Caco-2 (cell line): Measurements from ENCODE around the gene GORAB. TPM values are rescaled to one million over a fixed set of nuclear protein-coding genes. Genes with fewer than 3 reads are reported as not detected.

Source experiments
- Bru-seq: library from RNA; stranded (reverse); fragments of 400-500 nt; gene quantifications from one replicate; lab custom pipeline; 2021; lab: Mats Ljungman, UMichigan
- BruChase-seq, 2 experiments: library from RNA; stranded (reverse); fragments of 400-500 nt; gene quantifications; one replicate each; lab custom pipeline; 2021; lab: Mats Ljungman, UMichigan
- BruUV-seq: library from RNA; stranded (reverse); fragments of 400-500 nt; replicated peaks from 2 replicates; lab custom pipeline; 2021; lab: Mats Ljungman, UMichigan
- CTCF ChIA-PET: fragments of 300-600 bp; sonication (Branson Sonifier 250); formaldehyde crosslinking; loops from one replicate; lab custom pipeline; 2022; ENCODE audit warnings: antibody characterized with exemption; lab: Charles Lee
- POLR2A ChIA-PET: fragments of 300-600 bp; sonication (Branson Sonifier 250); formaldehyde crosslinking; loops from one replicate; lab custom pipeline; 2022; ENCODE audit warnings: antibody characterized with exemption; lab: Charles Lee
- DNase-seq, 2 experiments: peaks; one replicate each; pipeline versions ENCODE4 v3.0.0 to v3.0.0-alpha.2; 2020 to 2022
- H3K27me3 ChIP-seq: replicated peaks from 2 replicates; pipeline ENCODE4 v1.6.0; 2011; ENCODE audit warnings: low read length; ENCODE audit not compliant: control insufficient read depth, insufficient read depth
- H3K36me3 ChIP-seq: 2 replicates; pipeline ENCODE4 v1.5.1; 2011; ENCODE audit warnings: low read length; ENCODE audit not compliant: control insufficient read depth, insufficient read depth
- H3K4me1 ChIP-seq: fragments of 250-450 bp; sonication (Bioruptor Pico); 2 replicates; pipeline ENCODE4 v1.5.1; 2020; ENCODE audit warnings: mild to moderate bottlenecking
- H3K4me3 ChIP-seq: 2 replicates; pipeline ENCODE4 v1.5.1; 2011; ENCODE audit warnings: low read depth, mild to moderate bottlenecking, control low read depth, low read length
- H3K9me3 ChIP-seq: fragments of 250-450 bp; sonication (Bioruptor Pico); 2 replicates; pipeline ENCODE4 v1.5.1; 2020; ENCODE audit warnings: mild to moderate bottlenecking, moderate library complexity
- H3K27ac Mint-ChIP-seq: one replicate; pipeline ENCODE4 v1.8.0; 2022; ENCODE audit warnings: mixed read lengths; ENCODE audit not compliant: unreplicated experiment
- H3K27me3 Mint-ChIP-seq: one replicate; pipeline ENCODE4 v1.8.0; 2022; ENCODE audit warnings: mixed read lengths; ENCODE audit not compliant: insufficient read depth, unreplicated experiment
- H3K36me3 Mint-ChIP-seq: one replicate; pipeline ENCODE4 v1.8.0; 2022; ENCODE audit warnings: mild to moderate bottlenecking, mixed read lengths; ENCODE audit not compliant: insufficient read depth, unreplicated experiment
- H3K4me1 Mint-ChIP-seq: one replicate; pipeline ENCODE4 v1.8.0; 2022; ENCODE audit warnings: low read depth, mixed read lengths; ENCODE audit not compliant: unreplicated experiment
- H3K4me3 Mint-ChIP-seq: one replicate; pipeline ENCODE4 v1.8.0; 2022; ENCODE audit warnings: mild to moderate bottlenecking, moderate library complexity, mixed read lengths; ENCODE audit not compliant: unreplicated experiment
- H3K9me3 Mint-ChIP-seq: one replicate; pipeline ENCODE4 v1.8.0; 2022; ENCODE audit warnings: mixed read lengths; ENCODE audit not compliant: unreplicated experiment
- intact Hi-C: fragments of 100-400 bp; cut with micrococcal nuclease; formaldehyde crosslinking; loops from one replicate; pipeline ENCODE4 v1.10.0; 2022; ENCODE audit not compliant: unreplicated experiment
- long read RNA-seq: library from polyadenylated mRNA; stranded (forward); transcript quantifications from one replicate; pipeline ENCODE4 v2.0.0, GENCODE V29; 2022
- total RNA-seq: library from RNA; stranded (reverse); gene quantifications from 2 replicates; pipeline ENCODE4 v1.2.3, GENCODE V29; 2022
- TF ChIP-seq, protein P1 (sequence below), 2 experiments: fragments of 200-600 bp in 1 of 2; IDR thresholded peaks; 1 replicate in 1 of 2; 2 replicates in 1 of 2; pipeline versions ENCODE4 v1.5.1 to v1.8.0; 2011 to 2022; ENCODE audit warnings: antibody characterized with exemption in 1 of 2, control low read depth in 1 of 2, inconsistent platforms in 1 of 2, low read depth in 1 of 2, low read length in 1 of 2, mild to moderate bottlenecking in 1 of 2, moderate library complexity in 1 of 2; ENCODE audit not compliant: insufficient read depth in 1 of 2, severe bottlenecking in 1 of 2, unreplicated experiment in 1 of 2

Gene GORAB, protein sequence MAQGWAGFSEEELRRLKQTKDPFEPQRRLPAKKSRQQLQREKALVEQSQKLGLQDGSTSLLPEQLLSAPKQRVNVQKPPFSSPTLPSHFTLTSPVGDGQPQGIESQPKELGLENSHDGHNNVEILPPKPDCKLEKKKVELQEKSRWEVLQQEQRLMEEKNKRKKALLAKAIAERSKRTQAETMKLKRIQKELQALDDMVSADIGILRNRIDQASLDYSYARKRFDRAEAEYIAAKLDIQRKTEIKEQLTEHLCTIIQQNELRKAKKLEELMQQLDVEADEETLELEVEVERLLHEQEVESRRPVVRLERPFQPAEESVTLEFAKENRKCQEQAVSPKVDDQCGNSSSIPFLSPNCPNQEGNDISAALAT
- total RNA-seq (6.5 and 11.0 TPM in 2 replicates), Bru-seq, nascent RNA (percentile 82 among the genes with signal in this experiment), BruChase-seq, experiment 1, labeled RNA remaining after a 2-hour chase (percentile 68 among the genes with signal in this experiment), BruChase-seq, experiment 2, labeled RNA remaining after a 6-hour chase (percentile 61 among the genes with signal in this experiment)
- long read RNA-seq, transcript GORAB-202 (5 exons, 2,189 nt): major isoform, 7 of 17 reads
- long read RNA-seq, partial matches to known transcripts: 2 of 17 reads
- long read RNA-seq, other reads (novel, unspliced or antisense): 7 of 17 reads

DNA sequence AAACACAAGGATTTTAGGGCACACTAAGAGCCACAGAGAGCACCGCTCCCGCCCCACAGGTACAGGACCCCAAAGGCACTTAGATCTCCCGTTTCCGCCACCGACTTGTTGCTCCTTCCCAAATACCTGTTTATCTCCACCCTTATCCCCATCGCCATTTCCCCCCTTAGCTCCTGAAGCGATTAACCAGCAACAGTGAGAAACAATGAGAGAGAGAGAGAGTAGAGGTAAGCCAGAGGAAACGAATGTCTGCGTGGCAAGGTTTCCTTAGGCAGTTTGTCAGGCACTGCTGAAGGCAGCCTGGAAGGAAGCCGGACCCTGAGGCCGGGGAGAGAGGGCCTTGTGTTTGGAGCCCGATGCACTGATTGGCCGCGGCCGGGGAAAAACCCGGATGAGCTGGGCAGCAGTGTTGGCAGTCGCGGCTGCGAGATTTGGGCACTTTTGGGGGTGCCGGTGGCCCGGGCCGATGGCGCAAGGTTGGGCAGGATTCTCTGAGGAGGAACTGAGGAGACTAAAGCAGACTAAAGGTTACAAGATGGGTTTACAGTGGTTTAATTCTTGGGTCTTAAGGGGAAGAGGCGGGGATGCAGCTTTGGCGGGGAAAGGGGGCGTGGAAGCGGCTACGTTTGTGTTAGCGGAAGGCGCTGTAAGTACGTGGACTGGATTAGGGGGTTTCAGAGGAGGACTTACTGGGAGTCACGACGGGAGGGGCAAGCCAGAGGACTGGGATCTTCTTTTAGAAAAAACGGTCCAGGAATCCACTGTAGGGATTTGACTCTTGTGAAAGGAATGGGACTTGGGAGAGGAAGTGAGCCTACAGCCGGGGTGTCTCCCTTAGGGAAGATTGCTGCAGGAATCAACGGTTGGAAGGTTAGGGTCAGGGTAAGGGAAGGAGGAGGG lies at the start of gene GORAB:
Gene GORAB (plus strand): TSS at position 409 of the 900 bp plus-strand sequence. CDS start 58 bp downstream, at position 467.
- H3K27me3 Mint-ChIP-seq: peaks cover 6% of the 10 kb centered on the region
- Histone ChIP-seq H3K4me3 (peak within 1 kb of the TSS; percentile 71), H3K27me3 (no peaks in the 10 kb centered on the region), H3K9me3 (no peaks in the 10 kb centered on the region), H3K4me1 (peaks cover 6% of the 10 kb centered on the region; the same call in 1 of the 2 replicates), H3K36me3 (no peaks in the 10 kb centered on the region)
- no peak within 1 kb of the TSS for H3K27ac Mint-ChIP-seq
- no peaks in the 10 kb centered on the region for H3K4me1 Mint-ChIP-seq
- DNase-seq: peak; percentile 90 to 91
- TF ChIP-seq, protein P1, sequence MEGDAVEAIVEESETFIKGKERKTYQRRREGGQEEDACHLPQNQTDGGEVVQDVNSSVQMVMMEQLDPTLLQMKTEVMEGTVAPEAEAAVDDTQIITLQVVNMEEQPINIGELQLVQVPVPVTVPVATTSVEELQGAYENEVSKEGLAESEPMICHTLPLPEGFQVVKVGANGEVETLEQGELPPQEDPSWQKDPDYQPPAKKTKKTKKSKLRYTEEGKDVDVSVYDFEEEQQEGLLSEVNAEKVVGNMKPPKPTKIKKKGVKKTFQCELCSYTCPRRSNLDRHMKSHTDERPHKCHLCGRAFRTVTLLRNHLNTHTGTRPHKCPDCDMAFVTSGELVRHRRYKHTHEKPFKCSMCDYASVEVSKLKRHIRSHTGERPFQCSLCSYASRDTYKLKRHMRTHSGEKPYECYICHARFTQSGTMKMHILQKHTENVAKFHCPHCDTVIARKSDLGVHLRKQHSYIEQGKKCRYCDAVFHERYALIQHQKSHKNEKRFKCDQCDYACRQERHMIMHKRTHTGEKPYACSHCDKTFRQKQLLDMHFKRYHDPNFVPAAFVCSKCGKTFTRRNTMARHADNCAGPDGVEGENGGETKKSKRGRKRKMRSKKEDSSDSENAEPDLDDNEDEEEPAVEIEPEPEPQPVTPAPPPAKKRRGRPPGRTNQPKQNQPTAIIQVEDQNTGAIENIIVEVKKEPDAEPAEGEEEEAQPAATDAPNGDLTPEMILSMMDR (IDR thresholded peaks at IDR 0.05; ENCODE audit: insufficient read depth in 1 of 2, low read depth in 1 of 2, low read length in 1 of 2, severe bottlenecking in 1 of 2, unreplicated experiment in 1 of 2): no peak
- ChIA-PET CTCF (interaction anchor here (0.5 kb wide), 1 partner anchor 276 kb away, joined by 3 read pairs; no protein-coding TSS in a partner anchor), POLR2A (interaction anchor here (0.7 kb wide), 1 partner anchor 300 kb away, joined by 3 read pairs; no protein-coding TSS in a partner anchor)
- no TSS peak for BruUV-seq
- H3K4me3 Mint-ChIP-seq: no peak within 1 kb of the TSS
- intact Hi-C loops: no loop called here
- H3K36me3 Mint-ChIP-seq: no peaks in the 10 kb centered on the region
- no peaks in the 10 kb centered on the region for H3K9me3 Mint-ChIP-seq

DNA sequence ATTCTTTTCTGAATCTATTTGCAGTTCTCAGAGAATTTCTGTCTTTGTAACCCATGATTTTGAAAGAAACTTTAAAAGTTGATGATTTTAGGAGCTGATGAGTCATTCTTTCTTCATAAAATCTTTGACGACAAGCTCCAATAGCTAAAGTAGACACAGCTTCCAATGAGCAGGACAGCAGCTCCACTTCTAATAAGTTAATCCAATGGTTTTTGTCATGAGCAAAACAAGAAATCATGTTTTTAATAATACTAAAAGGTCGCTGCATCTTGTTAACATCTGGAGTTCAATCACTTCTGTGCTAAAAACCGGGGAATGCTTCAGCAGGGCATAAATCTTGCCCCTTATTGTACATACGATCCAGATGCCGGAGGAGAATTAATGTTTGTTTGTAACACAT lies 48.9 kb upstream of the GORAB start:
- TF ChIP-seq, protein P1 (IDR thresholded peaks at IDR 0.05; ENCODE audit: insufficient read depth in 1 of 2, low read depth in 1 of 2, low read length in 1 of 2, severe bottlenecking in 1 of 2, unreplicated experiment in 1 of 2): no peak
- H3K4me3 Mint-ChIP-seq: no peak overlapping the region
- Histone ChIP-seq H3K9me3 (no peaks in the 10 kb centered on the region), H3K27me3 (no peaks in the 10 kb centered on the region), H3K4me3 (no peak overlapping the region), H3K36me3 (no peaks in the 10 kb centered on the region), H3K4me1 (no peaks in the 10 kb centered on the region)
- H3K9me3 Mint-ChIP-seq: peaks cover 8% of the 10 kb centered on the region
- no peak overlapping the region for H3K27ac Mint-ChIP-seq
- H3K4me1 Mint-ChIP-seq: no peaks in the 10 kb centered on the region
- no peaks in the 10 kb centered on the region for H3K27me3 Mint-ChIP-seq
- CTCF ChIA-PET: no interaction called here
- no peak for DNase-seq
- H3K36me3 Mint-ChIP-seq: no peaks in the 10 kb centered on the region
- BruUV-seq: no TSS peak
- intact Hi-C loops: no loop called here
- POLR2A ChIA-PET: interaction anchor here (0.6 kb wide), 1 partner anchor 48 kb away, joined by 13 read pairs; no protein-coding TSS in a partner anchor
